Neuronal stem cell (in vitro differentiated cells): Measurements from ENCODE around the gene WDR81.
"Not testable (repeated sequence)": the region's sequence is repeated elsewhere in the genome, so short reads cannot be mapped to it uniquely, and the experiment has no call there.

Experiments
- DNase-seq: peaks from one replicate; pipeline ENCODE4 v3.0.0-alpha.2; 2013; ENCODE audit warnings: low spot score
- H2AFZ ChIP-seq: one replicate; pipeline ENCODE4 v1.6.1; 2013; ENCODE audit warnings: mild to moderate bottlenecking, low read length, inconsistent platforms
- H2AK5ac ChIP-seq: 2 replicates; pipeline ENCODE4 v1.6.1; 2013; ENCODE audit warnings: low read depth, mild to moderate bottlenecking, inconsistent platforms, low read length, moderate library complexity, mixed read lengths
- H2BK120ac ChIP-seq: 2 replicates; pipeline ENCODE4 v1.6.1; 2013; ENCODE audit warnings: low read depth, mild to moderate bottlenecking, inconsistent platforms, low read length, moderate library complexity, mixed read lengths
- H2BK12ac ChIP-seq: one replicate; pipeline ENCODE4 v1.6.1; 2013; ENCODE audit warnings: low read length, inconsistent platforms
- H2BK15ac ChIP-seq: 2 replicates; pipeline ENCODE4 v1.6.1; 2013; ENCODE audit warnings: mild to moderate bottlenecking, low read length, inconsistent platforms, mixed read lengths
- H2BK5ac ChIP-seq: one replicate; pipeline ENCODE4 v1.6.1; 2013; ENCODE audit warnings: inconsistent platforms, mild to moderate bottlenecking, low read length, moderate library complexity
- H3K14ac ChIP-seq: one replicate; pipeline ENCODE4 v1.6.1; 2013; ENCODE audit warnings: low read length, inconsistent platforms
- H3K18ac ChIP-seq: 2 replicates; pipeline ENCODE4 v1.6.1; 2013; ENCODE audit warnings: low read length, inconsistent platforms
- H3K23ac ChIP-seq: 2 replicates; pipeline ENCODE4 v1.6.1; 2013; ENCODE audit warnings: low read depth, mild to moderate bottlenecking, mixed read lengths, low read length, inconsistent platforms; ENCODE audit not compliant: poor library complexity
- H3K27ac ChIP-seq: replicated peaks from 3 replicates; pipeline ENCODE4 v1.5.1; 2013; ENCODE audit warnings: low read length, inconsistent platforms
- H3K27me3 ChIP-seq, 3 experiments: 2 replicates each; pipeline ENCODE4 v1.6.1; 2013; ENCODE audit warnings: low read length in 3 of 3, mild to moderate bottlenecking in 2 of 3, inconsistent platforms in 1 of 3, low read depth in 1 of 3, mixed read lengths in 1 of 3, moderate library complexity in 1 of 3; ENCODE audit not compliant: control insufficient read depth in 3 of 3, insufficient read depth in 3 of 3
- H3K36me3 ChIP-seq, 2 donors: replicated peaks in 1 of 2; 2 replicates each; pipeline ENCODE4 v1.6.1; 2013; ENCODE audit warnings: low read length in 2 of 2; ENCODE audit not compliant: control insufficient read depth in 2 of 2, insufficient read depth in 2 of 2
- H3K4ac ChIP-seq: 2 replicates; pipeline ENCODE4 v1.6.1; 2013; ENCODE audit warnings: inconsistent platforms, mild to moderate bottlenecking, low read length, moderate library complexity
- H3K4me1 ChIP-seq, 2 donors: 1 replicate in 1 of 2; 2 replicates in 1 of 2; pipeline ENCODE4 v1.6.1; 2013; ENCODE audit warnings: low read length in 2 of 2, low read depth in 1 of 2; ENCODE audit not compliant: control insufficient read depth in 2 of 2, insufficient read depth in 1 of 2
- H3K4me2 ChIP-seq: one replicate; pipeline ENCODE4 v1.6.1; 2013; ENCODE audit warnings: mild to moderate bottlenecking, low read length, inconsistent platforms; ENCODE audit not compliant: insufficient read depth, poor library complexity, severe bottlenecking
- H3K4me3 ChIP-seq, 2 donors: 2 replicates each; pipeline ENCODE4 v1.5.1; 2013; ENCODE audit warnings: low read length in 2 of 2, mild to moderate bottlenecking in 2 of 2, inconsistent platforms in 1 of 2, moderate library complexity in 1 of 2
- H3K79me1 ChIP-seq: one replicate; pipeline ENCODE4 v1.6.1; 2013; ENCODE audit warnings: low read depth, mild to moderate bottlenecking, inconsistent platforms, low read length, moderate library complexity
- H3K9ac ChIP-seq: one replicate; pipeline ENCODE4 v1.6.1; 2013; ENCODE audit warnings: mild to moderate bottlenecking, low read depth, low read length, inconsistent platforms; ENCODE audit not compliant: poor library complexity
- H3K9me3 ChIP-seq, 2 donors: replicated peaks in 1 of 2; 2 replicates each; pipeline versions ENCODE3 to v1.6.1; 2013; ENCODE audit warnings: low read length in 2 of 2, mild to moderate bottlenecking in 2 of 2, inconsistent platforms in 1 of 2, low read depth in 1 of 2, mixed read lengths in 1 of 2, moderate library complexity in 1 of 2; ENCODE audit not compliant: control insufficient read depth in 2 of 2, insufficient read depth in 1 of 2
- H4K8ac ChIP-seq: one replicate; pipeline ENCODE4 v1.6.1; 2013; ENCODE audit warnings: low read depth, mild to moderate bottlenecking, inconsistent platforms, low read length, moderate library complexity
- H4K91ac ChIP-seq: one replicate; pipeline ENCODE4 v1.6.1; 2013; ENCODE audit warnings: low read length, low read depth, mild to moderate bottlenecking, inconsistent platforms; ENCODE audit not compliant: poor library complexity
- WGBS, 2 donors: extraction: QIAGEN DNeasy Blood & Tissue Kit; methylation state at CpG; one replicate each; pipeline ENCODE4 v1.1.7; 2013; ENCODE audit warnings: missing lambda C conversion rate in 2 of 2, mixed read lengths in 1 of 2; ENCODE audit not compliant: insufficient read length in 2 of 2, insufficient replicate concordance in 1 of 2; ENCODE audit errors: extremely low coverage in 2 of 2; 5-methylcytosine and 5-hydroxymethylcytosine counted together

The WDR81 gene

DNA sequence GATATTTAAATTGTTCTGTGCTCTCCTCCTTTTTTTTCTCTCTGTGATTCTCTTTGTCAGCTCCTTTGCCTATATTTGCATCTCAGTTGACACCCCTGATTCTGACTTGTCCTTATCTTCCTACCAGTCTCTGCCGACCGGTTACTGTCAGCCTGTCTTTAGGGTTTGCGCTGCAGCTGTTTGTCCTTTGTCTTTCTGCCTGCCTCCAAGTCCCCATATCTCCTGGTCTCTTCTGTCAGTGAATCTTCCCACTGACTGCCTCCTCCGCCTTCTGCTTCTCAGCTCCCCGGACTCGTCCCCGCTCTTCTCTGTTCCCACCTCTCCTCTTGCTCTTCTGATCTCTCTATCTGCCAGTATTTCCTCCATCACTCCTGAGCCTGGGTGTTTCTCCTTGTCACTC lies 19.5 kb upstream of the WDR81 start:
- no peak overlapping the region for H2AK5ac ChIP-seq
- H3K36me3 ChIP-seq = no peaks in the 10 kb centered on the region
- no peak overlapping the region for H3K18ac ChIP-seq
- H3K27me3 ChIP-seq = peaks cover 0 to 4% (median 1%) of the 10 kb centered on the region in 3 experiments
- H2BK12ac ChIP-seq = no peak overlapping the region
- no peak overlapping the region for H3K9ac ChIP-seq
- H4K91ac ChIP-seq = no peak overlapping the region
- H3K27ac ChIP-seq = no peak overlapping the region
- no peaks in the 10 kb centered on the region for H3K9me3 ChIP-seq
- H3K23ac ChIP-seq = no peak overlapping the region
- WGBS, 2 donors = no CpG with 5 or more reads among the region's 7 CpGs
- no peak overlapping the region for H3K4me3 ChIP-seq
- H3K4me1 ChIP-seq = peaks cover 2 to 5% of the 10 kb centered on the region in 2 donors
- H4K8ac ChIP-seq = no peak overlapping the region
- H3K79me1 ChIP-seq = no peaks in the 10 kb centered on the region
- no peak overlapping the region for H2BK5ac ChIP-seq
- H3K4me2 ChIP-seq = no peak overlapping the region
- peak overlapping the region; percentile 23 for H2AFZ ChIP-seq
- H2BK120ac ChIP-seq = no peak overlapping the region
- H2BK15ac ChIP-seq = no peak overlapping the region
- DNase-seq = no peak
- H3K14ac ChIP-seq = no peak overlapping the region
- H3K4ac ChIP-seq = no peak overlapping the region

- no peak for DNase-seq
- Histone ChIP-seq H3K23ac (no peak overlapping the region), H3K9me3 (no peaks in the 10 kb centered on the region), H3K79me1 (no peaks in the 10 kb centered on the region), H3K4me3 (no peak overlapping the region), H3K18ac (no peak overlapping the region), H3K9ac (no peak overlapping the region), H3K27ac (no peak overlapping the region), H2AFZ (no peak overlapping the region), H3K36me3 (no peaks in the 10 kb centered on the region), H2BK120ac (no peak overlapping the region), H3K4ac (no peak overlapping the region), H3K4me1 (peaks cover 5 to 6% of the 10 kb centered on the region in 2 donors), H3K27me3 (peaks cover 0 to 12% (median 2%) of the 10 kb centered on the region in 3 experiments), H4K8ac (no peak overlapping the region), H2BK5ac (no peak overlapping the region), H4K91ac (no peak overlapping the region), H3K4me2 (no peak overlapping the region), H3K14ac (no peak overlapping the region), H2AK5ac (no peak overlapping the region), H2BK12ac (no peak overlapping the region), H2BK15ac (no peak overlapping the region)
- no CpG with 5 or more reads among the region's 5 CpGs for WGBS, 2 donors
These were observed 17.4 kb upstream of the WDR81 start for GRCh38 chr17:1707107-1707506.

GRCh38 chr17:1708791-1709346 lies 15.6 kb upstream of the WDR81 start:
- H3K36me3 ChIP-seq, H3K18ac ChIP-seq, H3K27ac ChIP-seq, H3K4ac ChIP-seq, H2BK12ac ChIP-seq, H3K4me2 ChIP-seq, H2AFZ ChIP-seq, H2BK120ac ChIP-seq, H3K4me1 ChIP-seq, H3K23ac ChIP-seq, H3K9ac ChIP-seq, H2AK5ac ChIP-seq, H2BK5ac ChIP-seq, DNase-seq, H4K91ac ChIP-seq, H3K14ac ChIP-seq, H2BK15ac ChIP-seq, H3K9me3 ChIP-seq, H3K79me1 ChIP-seq: not testable (repeated sequence)
- Histone ChIP-seq H3K4me3 (peak overlapping the region in 1 of 2 donors; percentile 33), H3K27me3 (peaks cover 0 to 12% (median 2%) of the 10 kb centered on the region in 3 experiments), H4K8ac (peak overlapping the region; percentile 56)
- WGBS, 2 donors = no CpG with 5 or more reads among the region's 10 CpGs

DNA sequence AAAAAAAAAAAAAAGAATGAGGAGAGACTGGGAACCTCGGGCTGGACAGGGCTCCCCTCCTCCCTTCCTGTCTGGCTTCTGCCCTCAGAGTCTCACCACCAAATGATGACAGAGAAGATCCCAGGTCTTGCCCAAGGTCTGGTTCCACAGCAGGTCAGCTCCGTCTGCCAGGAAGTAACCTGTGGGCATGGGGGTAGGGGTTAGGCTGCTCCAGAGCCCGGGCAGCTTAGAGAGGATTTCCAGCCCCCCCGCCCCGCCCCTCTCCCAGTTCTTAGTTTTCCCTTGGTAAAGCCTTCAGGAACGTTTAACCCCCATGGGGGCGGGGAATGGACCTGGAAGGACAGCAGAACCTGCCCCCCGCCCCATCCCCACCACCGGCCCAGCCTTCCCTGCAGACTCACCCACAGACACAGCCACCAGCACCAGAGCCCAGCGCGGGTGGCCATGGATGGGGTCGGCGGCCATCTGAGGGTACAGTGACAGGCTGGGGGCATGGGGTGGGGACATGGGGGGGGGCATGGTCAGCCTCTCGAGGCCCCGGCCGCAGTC lies 15.0 kb upstream of the WDR81 start:
- Histone ChIP-seq H3K9me3 (no peaks in the 10 kb centered on the region), H3K36me3 (no peaks in the 10 kb centered on the region), H3K79me1 (peaks cover 2% of the 10 kb centered on the region), H4K8ac (no peak overlapping the region), H2AFZ (peak overlapping the region; percentile 89), H3K9ac (peak overlapping the region; percentile 90), H3K18ac (peak overlapping the region; percentile 91), H2BK5ac (no peak overlapping the region), H3K4me1 (peaks cover 10 to 14% of the 10 kb centered on the region in 2 donors), H3K27me3 (peaks cover 0 to 12% (median 2%) of the 10 kb centered on the region in 3 experiments), H3K14ac (no peak overlapping the region), H2AK5ac (no peak overlapping the region), H3K23ac (no peak overlapping the region), H2BK12ac (no peak overlapping the region), H3K4me2 (peak overlapping the region; percentile 93), H3K27ac (no peak overlapping the region), H4K91ac (no peak overlapping the region), H2BK15ac (no peak overlapping the region), H3K4ac (no peak overlapping the region), H2BK120ac (no peak overlapping the region), H3K4me3 (peak overlapping the region in 1 of 2 donors; percentile 46)
- DNase-seq = no peak
- no CpG with 5 or more reads among the region's 16 CpGs for WGBS, 2 donors
